ENCODE results near the gene ZDHHC4. TPM values are rescaled to one million over a fixed set of nuclear protein-coding genes. Genes with fewer than 3 reads are reported as not detected.

Gene ZDHHC4
- total RNA-seq, 2 experiments from 2014 or later: 27.8 to 32.0 TPM

DNA sequence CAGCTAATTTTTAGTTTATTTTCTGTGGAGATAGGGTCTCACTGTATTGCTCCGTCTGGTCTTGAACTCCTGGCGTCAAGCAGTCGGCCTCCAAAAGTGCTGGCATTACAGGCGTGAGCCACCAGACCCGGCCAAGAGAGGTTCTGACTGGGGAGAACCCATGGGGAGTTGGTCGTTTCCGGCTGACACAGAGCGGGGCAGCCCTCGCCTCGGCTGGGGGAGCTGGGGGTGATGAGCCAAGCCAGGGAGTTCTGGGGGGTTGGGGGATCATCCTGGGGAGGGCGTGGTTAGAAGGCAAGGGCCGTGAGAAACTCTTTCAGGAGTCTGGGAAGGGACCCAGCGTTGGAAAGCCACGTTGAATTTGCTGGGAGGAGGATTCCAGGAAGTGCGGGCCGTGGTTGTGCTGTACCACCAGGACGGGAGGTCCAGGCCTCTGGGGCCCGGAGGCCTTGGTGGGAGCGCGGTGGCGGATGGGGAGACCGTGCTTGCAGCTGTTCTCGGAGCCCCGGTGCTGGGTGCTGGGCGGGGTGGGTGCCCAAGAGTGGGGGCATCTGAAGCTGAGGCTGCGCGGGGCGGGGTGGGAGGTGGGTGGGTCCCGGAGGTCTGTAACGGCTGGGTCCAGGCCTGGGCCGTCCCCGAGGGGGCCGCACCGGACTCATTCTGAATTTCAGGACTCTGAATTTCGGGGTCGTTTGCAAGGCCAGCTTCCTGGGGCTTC lies 29.8 kb downstream of the ZDHHC4 start:
- Mint-ChIP-seq H3K36me3 (ENCODE audit: low read depth) (peaks cover 25% of the 10 kb centered on the region), H3K27me3 (no peaks in the 10 kb centered on the region), H3K27ac (no peak overlapping the region), H3K4me3 (no peak overlapping the region), H3K9me3 (no peaks in the 10 kb centered on the region), H3K4me1 (ENCODE audit: low read depth) (peaks cover 2% of the 10 kb centered on the region)
- intact Hi-C loops (cut with micrococcal nuclease): no loop called here
- DNase-seq (no peak), ATAC-seq (no peak)
- TF ChIP-seq CTCF (IDR thresholded peaks at IDR 0.05): no peak
- CTCF ChIA-PET: no interaction called here
- POLR2A ChIA-PET: interaction anchor here (0.7 kb wide), 1 partner anchor 14 kb away, joined by 3 read pairs; no protein-coding TSS in a partner anchor

- Mint-ChIP-seq H3K27me3 (no peaks in the 10 kb centered on the region), H3K4me3 (no peak overlapping the region), H3K4me1 (ENCODE audit: low read depth) (no peaks in the 10 kb centered on the region), H3K27ac (no peak overlapping the region), H3K9me3 (no peaks in the 10 kb centered on the region), H3K36me3 (ENCODE audit: low read depth) (peaks cover 21% of the 10 kb centered on the region)
- intact Hi-C loops (cut with micrococcal nuclease): no loop called here
- TF ChIP-seq CTCF (IDR thresholded peaks at IDR 0.05): no peak
- ATAC-seq (no peak), DNase-seq (no peak)
- ChIA-PET CTCF (no interaction called here), POLR2A (no interaction called here)
Observed at GRCh38 chr7:6607651-6608051, 30.4 kb downstream of the ZDHHC4 start.

DNA sequence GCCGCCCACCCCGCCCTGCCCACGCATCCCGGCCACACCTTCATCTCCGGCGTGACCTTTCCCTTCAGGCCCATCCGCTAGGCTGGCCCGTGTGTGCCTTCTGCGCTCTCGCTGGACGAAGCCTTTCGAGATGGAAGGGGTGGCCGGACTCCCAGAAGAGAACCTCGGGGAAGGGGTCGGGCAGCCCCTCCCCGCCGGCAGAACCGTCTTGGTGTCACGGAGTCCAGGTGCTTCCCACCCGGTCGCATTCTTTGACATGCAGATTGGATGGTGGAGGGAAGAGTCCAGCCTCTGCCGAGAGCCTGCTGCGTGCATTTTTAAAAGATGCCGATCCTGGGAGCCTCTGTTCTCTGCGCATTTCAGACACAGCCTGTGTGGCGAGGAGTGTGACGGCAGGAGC lies 30.8 kb downstream of the ZDHHC4 start:
- H3K27ac Mint-ChIP-seq: no peak overlapping the region
- H3K4me1 Mint-ChIP-seq (ENCODE audit: low read depth): no peaks in the 10 kb centered on the region
- ATAC-seq: no peak
- ChIA-PET CTCF (interaction anchor here (0.8 kb wide), 1 partner anchor 17 kb away, joined by 3 read pairs; no protein-coding TSS in a partner anchor), POLR2A (interaction anchor here (1.2 kb wide), 1 partner anchor 15 kb away, joined by 4 read pairs; no protein-coding TSS in a partner anchor)
- no peak for TF ChIP-seq CTCF (IDR thresholded peaks at IDR 0.05)
- intact Hi-C loops (cut with micrococcal nuclease): no loop called here
- H3K9me3 Mint-ChIP-seq: no peaks in the 10 kb centered on the region
- H3K27me3 Mint-ChIP-seq: no peaks in the 10 kb centered on the region
- H3K4me3 Mint-ChIP-seq: no peak overlapping the region
- DNase-seq: no peak
- H3K36me3 Mint-ChIP-seq (ENCODE audit: low read depth): peaks cover 20% of the 10 kb centered on the region

DNA sequence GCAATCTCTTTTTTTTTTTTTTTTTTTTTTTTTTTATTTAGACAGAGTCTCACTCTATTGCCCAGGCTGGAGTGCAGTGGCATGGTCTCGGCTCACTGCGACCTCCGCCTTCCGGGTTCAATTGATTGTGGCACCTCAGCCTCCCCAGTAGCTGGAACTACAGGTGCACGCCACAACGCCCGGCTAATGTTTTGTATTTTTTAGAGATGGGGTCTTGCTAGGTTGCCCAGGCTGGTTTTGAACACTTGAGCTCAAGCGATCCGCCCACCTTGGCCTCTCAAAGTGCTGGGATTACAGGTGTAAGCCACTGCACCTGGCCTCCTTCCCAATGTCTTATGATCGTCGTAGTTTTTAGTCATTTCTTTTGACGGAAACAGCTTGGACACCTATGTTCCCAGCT lies 31.5 kb downstream of the ZDHHC4 start:
- no peak for TF ChIP-seq CTCF (IDR thresholded peaks at IDR 0.05)
- H3K4me1 Mint-ChIP-seq (ENCODE audit: low read depth): no peaks in the 10 kb centered on the region
- DNase-seq (no peak), ATAC-seq (no peak)
- no peak overlapping the region for H3K27ac Mint-ChIP-seq
- ChIA-PET POLR2A (interaction anchor here (1.2 kb wide), 1 partner anchor 16 kb away, joined by 4 read pairs; no protein-coding TSS in a partner anchor), CTCF (interaction anchor here (0.8 kb wide), 1 partner anchor 17 kb away, joined by 3 read pairs; no protein-coding TSS in a partner anchor)
- H3K27me3 Mint-ChIP-seq: no peaks in the 10 kb centered on the region
- H3K36me3 Mint-ChIP-seq (ENCODE audit: low read depth): peaks cover 18% of the 10 kb centered on the region
- no peaks in the 10 kb centered on the region for H3K9me3 Mint-ChIP-seq
- intact Hi-C loops (cut with micrococcal nuclease): no loop called here
- H3K4me3 Mint-ChIP-seq: no peak overlapping the region

GRCh38 chr7:6612819-6613218 lies 35.6 kb downstream of the ZDHHC4 start:
- intact Hi-C loops (cut with micrococcal nuclease): no loop called here
- H3K27me3 Mint-ChIP-seq: peaks cover 2% of the 10 kb centered on the region
- no peak for TF ChIP-seq CTCF (IDR thresholded peaks at IDR 0.05)
- peaks cover 3% of the 10 kb centered on the region for H3K4me1 Mint-ChIP-seq (ENCODE audit: low read depth)
- no peak for DNase-seq
- H3K36me3 Mint-ChIP-seq (ENCODE audit: low read depth): no peaks in the 10 kb centered on the region
- no peak overlapping the region for H3K4me3 Mint-ChIP-seq
- H3K27ac Mint-ChIP-seq: no peak overlapping the region
- H3K9me3 Mint-ChIP-seq: no peaks in the 10 kb centered on the region
- ChIA-PET POLR2A (interaction anchor here (1.1 kb wide), 1 partner anchor 35 kb away, joined by 4 read pairs; the partner anchor contains the start of gene ZDHHC4), CTCF (interaction anchor here (1.5 kb wide), 1 partner anchor 245 kb away, joined by 4 read pairs; no protein-coding TSS in a partner anchor)
- no peak for ATAC-seq
